ENCODE measurements around the gene MSLN.

MSLN gene

DNA sequence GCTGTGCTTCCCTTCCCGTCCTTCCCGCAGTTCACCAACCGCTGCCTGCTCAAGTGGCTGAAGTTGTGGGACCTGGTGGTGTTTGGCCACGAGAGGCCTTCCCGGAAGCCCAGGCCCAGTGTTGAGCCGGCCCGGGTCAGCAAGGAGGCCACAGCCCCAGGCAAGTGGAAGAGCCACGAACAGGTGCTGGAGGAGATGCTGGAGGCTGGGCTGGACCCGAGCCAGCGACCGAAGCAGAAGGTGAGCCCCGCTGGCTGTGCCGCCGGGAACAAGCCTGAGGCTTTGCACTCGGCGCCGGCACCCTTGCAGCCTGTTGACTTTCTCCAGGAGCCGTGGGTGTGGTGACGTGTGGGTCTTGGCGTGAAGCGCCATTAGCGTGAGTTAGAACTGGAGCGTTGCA, 30.6 kb downstream of the MSLN start:
- no peak for DNase-seq (ENCODE audit: low read depth in 2 of 2)

DNA sequence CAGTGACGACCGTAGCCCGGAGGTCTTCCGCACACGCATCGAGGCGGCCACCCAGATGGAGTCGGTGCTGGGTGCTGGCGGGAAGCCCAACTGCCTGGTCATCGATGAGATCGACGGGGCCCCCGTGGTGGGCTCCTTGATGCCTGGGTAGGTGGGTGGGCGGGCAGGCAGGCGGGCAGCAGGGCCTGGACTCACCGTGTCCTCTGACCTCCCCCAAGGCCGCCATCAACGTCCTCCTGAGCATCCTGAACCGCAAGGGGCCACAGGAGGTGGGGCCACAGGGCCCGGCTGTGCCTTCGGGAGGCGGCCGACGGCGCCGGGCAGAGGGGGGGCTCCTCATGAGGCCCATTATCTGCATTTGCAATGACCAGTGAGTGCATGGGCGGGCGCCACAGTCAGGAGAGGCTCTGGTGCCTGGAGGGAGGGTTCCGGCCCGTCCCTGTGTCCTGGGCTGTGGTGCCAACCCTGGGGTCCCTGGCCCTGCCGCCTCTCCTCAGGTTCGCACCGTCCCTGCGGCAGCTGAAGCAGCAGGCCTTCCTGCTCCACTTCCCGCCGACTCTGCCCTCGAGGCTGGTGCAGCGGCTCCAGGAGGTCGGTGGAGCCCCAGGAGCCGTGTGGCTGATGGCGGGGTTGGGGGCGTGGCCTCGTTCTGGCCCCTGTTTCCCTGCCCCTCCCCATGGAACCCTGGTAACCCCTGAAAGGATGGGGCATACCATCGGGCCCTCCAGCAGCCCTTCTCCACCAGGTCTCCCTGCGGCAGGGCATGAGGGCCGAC, 31.9 kb downstream of the MSLN start:
- no peak for DNase-seq (ENCODE audit: low read depth in 2 of 2)

- DNase-seq (ENCODE audit: low read depth in 2 of 2): no peak
These were observed 32.9 kb downstream of the MSLN start for GRCh38 chr16:793414-793813.

DNA sequence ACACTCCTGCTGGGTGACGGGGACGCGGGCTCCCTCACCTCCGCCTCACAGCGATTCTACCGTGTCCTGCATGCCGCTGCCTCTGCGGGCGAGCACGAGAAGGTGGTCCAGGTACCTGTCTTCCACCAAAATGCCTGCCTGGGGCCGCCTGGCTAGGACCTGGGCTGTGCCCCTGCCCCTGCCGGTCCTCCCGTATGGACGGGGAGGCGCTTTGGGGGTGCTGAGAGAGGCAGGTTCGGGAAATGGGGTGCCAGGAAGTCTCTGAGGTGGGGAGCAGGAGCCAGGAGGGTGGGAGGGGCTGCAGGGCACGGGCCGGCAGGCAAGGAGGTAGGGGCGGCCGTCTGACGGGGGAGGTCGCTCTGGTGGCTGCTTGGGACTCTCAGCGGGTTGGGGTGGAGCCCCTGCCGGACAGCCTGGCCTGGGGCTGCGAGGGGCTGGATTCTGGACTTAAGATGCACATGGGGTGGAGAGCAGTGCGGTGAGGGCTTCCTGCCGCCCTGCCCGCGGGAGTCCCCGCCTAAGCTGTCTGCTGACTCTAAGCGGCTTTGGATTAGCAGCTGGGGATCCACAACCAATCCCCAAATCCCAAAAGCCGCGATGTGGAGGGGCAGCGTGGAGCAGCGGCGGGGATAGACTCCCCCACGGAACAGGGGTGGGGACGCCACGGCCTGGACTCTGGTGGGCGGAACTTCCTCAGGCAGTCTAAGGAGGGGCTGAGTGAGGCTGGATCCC, 33.7 kb downstream of the MSLN start:
- no peak for DNase-seq (ENCODE audit: low read depth in 2 of 2)

DNA sequence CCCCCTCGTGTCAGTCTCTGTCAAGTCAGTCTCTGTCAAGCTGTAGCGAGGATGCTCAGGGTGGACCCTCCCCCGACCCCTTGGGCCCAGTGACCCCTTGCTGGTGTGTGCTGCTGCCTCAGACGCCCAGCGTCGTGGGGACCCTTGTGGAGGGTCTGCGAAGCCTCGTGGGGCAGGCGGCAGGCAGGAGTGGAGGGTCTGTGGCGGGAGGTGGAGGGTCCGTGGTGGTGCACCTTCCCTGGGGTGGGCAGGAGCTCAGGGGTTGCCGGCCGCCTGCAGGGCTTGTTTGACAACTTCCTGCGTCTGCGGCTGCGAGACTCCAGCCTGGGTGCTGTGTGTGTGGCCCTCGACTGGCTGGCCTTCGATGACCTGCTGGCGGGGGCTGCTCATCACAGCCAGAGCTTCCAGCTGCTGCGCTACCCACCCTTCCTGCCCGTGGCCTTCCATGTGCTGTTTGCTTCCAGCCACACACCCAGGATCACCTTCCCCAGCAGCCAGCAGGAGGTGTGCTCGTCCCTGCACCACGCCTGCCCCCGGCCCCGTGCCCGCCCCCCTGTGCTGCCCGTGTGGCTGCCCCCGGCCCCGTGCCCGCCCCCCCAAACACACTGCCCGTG, 34.4 kb downstream of the MSLN start:
- DNase-seq (ENCODE audit: low read depth in 2 of 2): no peak

GRCh38 chr16:795580-796229, 35.2 kb downstream of the MSLN start:
- no peak for DNase-seq (ENCODE audit: low read depth in 2 of 2)

DNA sequence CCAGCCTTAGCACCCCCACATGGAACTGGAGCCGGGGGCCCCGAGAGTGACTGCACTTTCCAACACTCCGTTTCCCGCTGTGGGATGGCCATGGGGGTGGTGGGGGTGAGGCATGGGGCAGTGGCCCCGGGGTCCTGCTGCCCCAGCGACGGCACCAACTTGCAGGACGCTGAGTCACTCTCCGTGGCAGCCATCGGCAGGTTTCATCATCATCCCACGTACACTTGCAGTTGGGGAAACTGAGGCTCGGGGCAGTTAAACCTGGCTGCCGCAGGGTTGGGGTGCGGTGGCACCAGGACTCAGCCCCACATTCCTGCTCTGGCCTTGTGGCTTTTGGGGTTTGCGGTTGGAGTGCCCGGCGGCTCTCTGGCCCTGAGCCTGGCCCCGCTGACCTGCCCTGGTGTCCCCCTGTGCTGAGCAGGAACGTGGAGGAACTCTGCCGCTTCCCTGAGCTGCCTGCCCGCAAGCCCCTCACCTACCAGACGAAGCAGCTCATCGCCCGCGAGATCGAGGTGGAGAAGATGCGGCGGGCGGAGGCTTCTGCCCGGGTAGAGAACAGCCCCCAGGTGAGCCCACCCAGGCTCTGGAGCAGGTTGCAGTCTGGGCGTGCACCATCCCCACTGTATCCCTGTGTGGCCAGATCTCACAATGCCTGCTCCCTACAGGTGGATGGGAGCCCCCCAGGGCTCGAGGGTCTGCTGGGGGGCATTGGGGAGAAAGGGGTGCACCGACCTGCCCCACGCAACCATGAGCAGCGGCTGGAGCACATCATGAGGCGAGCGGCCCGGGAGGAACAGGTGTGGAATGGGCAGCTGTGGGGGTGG, 36.0 kb downstream of the MSLN start:
- DNase-seq (ENCODE audit: low read depth in 2 of 2): no peak

DNA sequence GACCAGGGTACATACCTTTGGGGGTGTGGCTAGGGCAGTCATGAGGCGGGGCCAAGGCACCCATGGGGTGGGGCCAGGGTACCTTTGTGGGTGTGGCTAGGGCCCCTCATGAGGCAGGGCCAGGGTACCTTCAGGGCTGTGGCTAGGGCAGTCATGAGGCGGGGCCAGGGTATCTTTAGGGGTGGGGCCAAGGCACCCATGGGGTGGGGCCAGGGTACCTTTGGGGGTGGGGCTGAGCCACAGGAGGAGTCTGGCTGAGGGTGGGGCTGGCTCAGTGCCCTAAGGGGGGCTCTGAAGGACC, 36.5 kb downstream of the MSLN start:
- no peak for DNase-seq (ENCODE audit: low read depth in 2 of 2)

- no peak for DNase-seq (ENCODE audit: low read depth in 2 of 2)
These were observed 37.2 kb downstream of the MSLN start for GRCh38 chr16:797686-798085.

GRCh38 chr16:798666-799065, 38.1 kb downstream of the MSLN start:
- DNase-seq (ENCODE audit: low read depth in 2 of 2): no peak

DNA sequence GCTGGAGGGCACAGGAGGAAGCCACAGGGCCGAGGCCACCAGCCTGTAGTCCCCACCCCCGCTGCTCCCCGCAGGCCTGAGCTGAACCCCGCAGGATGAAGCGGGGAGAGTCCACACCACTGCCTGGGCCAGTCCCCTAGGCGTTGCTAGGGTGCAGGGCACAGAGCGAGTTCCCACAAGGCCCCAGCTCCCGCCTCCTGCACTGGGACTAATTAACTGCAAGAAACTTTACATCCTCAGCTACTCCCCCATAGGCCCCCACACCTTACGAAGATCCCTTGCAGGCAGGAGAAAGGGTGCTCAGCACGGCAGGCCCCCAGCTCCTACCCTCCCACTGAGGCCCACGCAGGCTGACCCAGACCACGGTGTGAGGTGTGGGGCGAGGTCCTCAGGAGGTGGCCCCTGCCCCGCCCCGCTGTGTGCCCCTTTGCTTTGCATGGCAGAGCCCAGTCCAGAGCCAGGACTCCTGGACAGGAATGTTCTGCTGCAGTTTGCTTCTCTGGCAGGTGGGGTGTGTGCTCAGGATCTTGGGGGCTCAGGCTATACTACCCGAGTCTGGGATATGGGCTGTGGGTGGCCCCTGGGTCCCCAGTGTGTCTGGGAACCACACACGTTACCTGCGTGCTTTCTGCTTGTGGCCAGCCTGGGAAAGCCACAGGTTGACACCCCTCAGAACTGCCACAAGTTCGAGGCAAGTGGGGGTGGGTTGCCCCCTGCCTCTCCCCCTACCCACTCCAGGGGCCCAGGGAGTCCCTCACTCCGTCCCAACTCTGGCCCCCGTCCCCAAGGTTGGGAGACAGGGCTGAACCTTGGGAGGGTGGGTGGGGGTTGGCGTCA, 38.8 kb downstream of the MSLN start:
- no peak for DNase-seq (ENCODE audit: low read depth in 2 of 2)

DNA sequence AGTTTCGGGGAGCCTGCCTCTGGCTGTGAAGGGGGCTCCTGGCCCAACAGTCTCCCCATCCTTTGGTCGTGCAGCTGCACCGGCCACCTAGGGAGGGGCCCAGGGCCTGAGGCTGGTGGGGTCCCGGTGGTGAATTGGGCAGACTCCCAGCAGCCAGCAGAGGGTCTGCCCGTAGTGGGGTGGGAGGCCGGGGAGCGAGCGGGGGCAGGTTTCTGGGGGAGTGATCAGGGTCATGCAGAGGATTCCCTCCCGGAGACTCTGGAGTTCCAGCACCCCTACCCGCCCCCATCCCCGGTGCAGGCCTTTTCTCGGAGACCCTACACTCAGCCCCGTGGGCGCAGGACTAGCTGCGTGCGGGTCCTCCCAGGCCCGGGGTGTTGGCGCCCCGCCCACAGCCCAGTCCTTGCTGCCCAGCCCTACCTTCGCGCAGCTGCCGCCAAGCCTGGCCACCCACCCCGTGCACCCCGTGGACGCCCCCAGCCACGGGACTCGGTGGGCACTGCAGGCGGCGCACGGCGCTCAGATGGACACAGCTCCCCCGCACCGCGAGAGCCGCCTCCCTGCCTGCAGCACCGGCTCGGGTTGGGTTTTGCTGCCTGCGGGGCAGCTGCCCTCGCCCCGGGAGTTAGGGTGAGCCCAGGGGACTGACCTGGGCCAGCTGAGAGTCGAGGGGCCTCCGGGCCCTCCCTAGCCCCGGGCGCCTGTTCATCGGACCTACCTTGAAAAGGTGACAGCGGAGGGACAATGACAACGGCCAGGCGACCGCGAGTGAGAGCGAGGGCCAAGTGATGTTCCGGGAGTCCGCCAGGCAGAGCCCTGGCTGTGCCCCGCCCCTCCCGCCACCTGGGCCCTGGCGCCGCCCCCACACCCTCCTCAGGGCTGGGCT, 39.7 kb downstream of the MSLN start, which contains the start of gene GNG13:
GNG13 (minus strand) TSS at position 787 of the 886 bp plus-strand sequence. CDS start 1,657 bp downstream, outside the sequence.
- no peak for DNase-seq (ENCODE audit: low read depth in 2 of 2)

GRCh38 chr16:800834-801511, 40.4 kb downstream of the MSLN start:
- DNase-seq (ENCODE audit: low read depth in 2 of 2): no peak

DNA sequence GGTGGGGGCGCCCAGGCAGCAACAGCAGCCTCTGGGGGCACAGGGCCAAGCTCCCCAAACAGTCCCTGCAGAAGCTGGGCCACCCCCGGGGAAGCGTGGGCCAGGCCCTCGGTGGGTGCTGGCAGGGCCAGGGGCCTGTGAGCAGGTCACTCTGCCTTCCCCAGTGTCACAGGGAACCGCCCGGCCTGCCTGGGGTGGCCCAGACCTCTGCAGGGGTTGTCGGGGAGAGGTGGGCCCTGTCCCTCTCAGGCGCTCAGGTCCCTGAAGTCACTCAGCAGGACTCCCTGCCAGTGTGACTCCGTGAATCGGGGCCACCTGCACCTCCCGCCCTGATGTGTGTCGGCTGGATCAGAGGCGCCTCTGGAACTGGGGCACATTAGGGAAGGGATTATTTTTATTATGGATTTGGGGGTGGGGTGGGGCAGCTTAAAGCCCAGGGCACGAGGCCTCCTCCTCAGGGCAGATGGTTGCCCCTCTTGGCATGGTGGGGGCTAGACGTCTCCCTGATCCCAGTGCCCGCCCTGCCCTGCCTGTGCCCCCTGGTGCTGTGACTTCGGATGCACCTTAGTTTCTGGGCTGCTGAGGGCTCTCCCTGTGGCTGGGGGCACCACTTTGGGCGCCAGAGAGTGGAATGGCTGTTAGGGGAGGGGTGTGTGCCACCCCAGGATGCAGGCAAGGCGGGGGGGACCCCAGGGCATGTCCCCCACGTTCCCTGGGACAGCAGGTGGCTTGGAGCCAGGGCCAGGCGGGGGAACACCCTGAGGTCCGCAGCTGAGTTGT, 41.2 kb downstream of the MSLN start:
- no peak for DNase-seq (ENCODE audit: low read depth in 2 of 2)

DNA sequence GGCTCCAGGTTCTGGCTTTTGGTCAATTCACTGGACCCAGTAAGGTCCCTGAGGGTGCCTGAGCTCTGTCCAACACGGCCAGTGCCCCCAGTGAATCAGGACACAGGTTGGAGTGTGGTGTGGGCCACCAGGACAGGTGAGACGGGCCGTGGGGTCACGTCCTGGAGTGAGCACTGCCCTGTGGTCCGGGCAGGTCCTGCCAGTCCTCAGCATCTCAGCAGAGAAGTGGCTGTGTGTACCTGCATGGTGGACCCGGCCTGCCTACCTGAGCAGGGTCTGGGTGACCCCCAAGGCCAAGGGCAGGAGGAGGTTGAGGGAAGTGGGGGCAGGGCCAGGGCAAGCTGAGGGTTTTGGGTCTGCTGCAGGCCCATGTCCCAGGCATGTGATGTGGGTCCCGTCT, 41.9 kb downstream of the MSLN start:
- DNase-seq (ENCODE audit: low read depth in 2 of 2): no peak

DNA sequence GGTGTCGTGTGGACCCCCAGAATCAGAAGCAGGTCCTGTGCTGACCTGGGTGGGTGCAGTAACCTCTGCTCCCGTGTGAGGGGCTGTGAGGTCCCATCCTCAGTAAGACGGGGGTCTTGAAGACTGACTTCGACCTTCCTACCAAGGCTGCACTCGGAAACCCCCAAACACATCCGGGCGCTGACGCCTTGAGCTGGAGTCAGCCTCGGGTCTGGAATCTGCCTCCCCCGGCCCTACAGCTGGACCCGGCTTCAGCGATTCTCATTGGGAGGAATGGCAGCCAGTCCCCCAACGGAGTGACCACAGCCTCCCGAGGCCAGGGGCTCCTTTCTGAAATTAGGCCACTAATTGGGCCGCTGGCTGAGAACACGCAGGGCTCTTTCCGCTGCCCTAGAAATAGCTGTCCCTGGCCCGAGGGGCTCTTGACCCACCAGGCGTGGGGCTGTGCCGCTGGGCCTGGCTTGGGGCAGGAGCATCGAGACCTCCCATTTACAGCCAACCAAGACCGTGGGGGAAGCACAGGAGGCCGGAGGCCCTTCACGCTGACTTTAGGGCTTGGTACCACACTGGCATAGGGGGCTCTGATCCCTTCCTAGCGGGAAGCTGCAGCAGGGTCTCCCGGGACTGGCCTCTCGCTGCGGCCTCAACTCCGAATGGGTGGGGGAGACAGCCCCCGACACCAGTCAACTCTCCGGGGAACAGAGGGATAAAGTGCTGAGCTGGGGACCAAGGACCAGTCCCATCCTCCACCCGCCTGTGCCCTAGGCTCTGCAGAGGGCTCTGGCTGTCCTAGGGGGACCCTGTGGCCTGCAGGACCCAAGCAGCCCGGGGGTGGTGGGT, 42.6 kb downstream of the MSLN start:
- DNase-seq (ENCODE audit: low read depth in 2 of 2): no peak

DNA sequence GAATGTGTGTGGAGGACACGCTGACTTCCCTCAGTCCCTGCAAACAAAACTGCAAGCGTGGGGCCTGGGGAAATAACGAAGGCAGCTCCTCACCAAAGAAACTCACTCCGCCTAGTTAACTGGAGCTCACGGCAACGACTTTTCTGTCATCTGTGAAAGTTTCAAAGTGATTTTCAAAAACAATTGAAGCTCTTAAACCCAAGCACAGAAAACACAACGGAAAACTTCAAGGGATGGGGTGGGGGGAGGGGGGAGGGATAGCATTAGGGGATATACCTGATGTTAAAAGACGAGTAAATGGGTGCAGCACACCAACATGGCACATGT, 43.2 kb downstream of the MSLN start:
- no peak for DNase-seq (ENCODE audit: low read depth in 2 of 2)
